Measurements from ENCODE around the gene EYA2.

Gene EYA2

GRCh38 chr20:47210470-47210869 lies 315.8 kb downstream of the EYA2 start:
- H3K4me3 ChIP-seq (ENCODE audit: low read length in 2 of 2): no peak overlapping the region
- no peak overlapping the region for H2BK120ac ChIP-seq (ENCODE audit: low read depth, low read length)
- no peak for DNase-seq (ENCODE audit: low spot score)
- no peak overlapping the region for H3K23ac ChIP-seq (ENCODE audit: low read depth, low read length, poor library complexity)
- H3K4me1 ChIP-seq (ENCODE audit: control insufficient read depth in 2 of 2, insufficient read depth in 1 of 2, low read depth in 1 of 2, low read length in 2 of 2): peaks cover 0 to 8% of the 10 kb centered on the region in 2 donors
- H2BK12ac ChIP-seq (ENCODE audit: low read length): no peak overlapping the region
- no peak overlapping the region for H2BK15ac ChIP-seq (ENCODE audit: low read length)
- no peak overlapping the region for H4K91ac ChIP-seq (ENCODE audit: low read depth, low read length, poor library complexity)
- no peak overlapping the region for H2AFZ ChIP-seq (ENCODE audit: low read length)
- no peaks in the 10 kb centered on the region for H3K79me1 ChIP-seq (ENCODE audit: low read depth, low read length)
- no peak overlapping the region for H3K4me2 ChIP-seq (ENCODE audit: insufficient read depth, low read length, poor library complexity, severe bottlenecking)
- no peak overlapping the region for H2BK5ac ChIP-seq (ENCODE audit: low read length)
- no peak overlapping the region for H3K18ac ChIP-seq (ENCODE audit: low read length)
- H4K8ac ChIP-seq (ENCODE audit: low read depth, low read length): no peak overlapping the region
- H3K27ac ChIP-seq (replicated peaks; ENCODE audit: low read length): no peak overlapping the region
- H3K14ac ChIP-seq (ENCODE audit: low read length): no peak overlapping the region
- H3K9ac ChIP-seq (ENCODE audit: low read depth, low read length, poor library complexity): no peak overlapping the region
- no CpG with 5 or more reads among the region's 13 CpGs for WGBS, 2 donors (ENCODE audit: extremely low coverage in 2 of 2, insufficient read length in 2 of 2, insufficient replicate concordance in 1 of 2)
- no peak overlapping the region for H2AK5ac ChIP-seq (ENCODE audit: low read depth, low read length)
- H3K36me3 ChIP-seq (replicated peaks in 1 of 2; ENCODE audit: control insufficient read depth in 2 of 2, insufficient read depth in 2 of 2, low read length in 2 of 2): peaks cover 45 to 84% of the 10 kb centered on the region in 2 donors
- H3K9me3 ChIP-seq (replicated peaks in 1 of 2; ENCODE audit: control insufficient read depth in 2 of 2, insufficient read depth in 1 of 2, low read depth in 1 of 2, low read length in 2 of 2): no peaks in the 10 kb centered on the region
- H3K27me3 ChIP-seq (ENCODE audit: control insufficient read depth in 3 of 3, insufficient read depth in 3 of 3, low read depth in 1 of 3, low read length in 3 of 3): no peaks in the 10 kb centered on the region
- H3K4ac ChIP-seq (ENCODE audit: low read length): no peak overlapping the region

GRCh38 chr20:47211036-47211435 lies 316.4 kb downstream of the EYA2 start:
- no peak overlapping the region for H2BK12ac ChIP-seq (ENCODE audit: low read length)
- H3K18ac ChIP-seq (ENCODE audit: low read length): no peak overlapping the region
- no peak overlapping the region for H3K4ac ChIP-seq (ENCODE audit: low read length)
- H4K8ac ChIP-seq (ENCODE audit: low read depth, low read length): no peak overlapping the region
- H3K14ac ChIP-seq (ENCODE audit: low read length): no peak overlapping the region
- WGBS, 2 donors (ENCODE audit: extremely low coverage in 2 of 2, insufficient read length in 2 of 2, insufficient replicate concordance in 1 of 2): no CpG with 5 or more reads among the region's 7 CpGs
- H3K36me3 ChIP-seq (replicated peaks in 1 of 2; ENCODE audit: control insufficient read depth in 2 of 2, insufficient read depth in 2 of 2, low read length in 2 of 2): peaks cover 49 to 90% of the 10 kb centered on the region in 2 donors
- H2AK5ac ChIP-seq (ENCODE audit: low read depth, low read length): no peak overlapping the region
- no peak overlapping the region for H2BK5ac ChIP-seq (ENCODE audit: low read length)
- no peak overlapping the region for H3K9ac ChIP-seq (ENCODE audit: low read depth, low read length, poor library complexity)
- no peak overlapping the region for H2BK15ac ChIP-seq (ENCODE audit: low read length)
- no peak for DNase-seq (ENCODE audit: low spot score)
- no peak overlapping the region for H2BK120ac ChIP-seq (ENCODE audit: low read depth, low read length)
- no peak overlapping the region for H3K23ac ChIP-seq (ENCODE audit: low read depth, low read length, poor library complexity)
- H2AFZ ChIP-seq (ENCODE audit: low read length): no peak overlapping the region
- no peaks in the 10 kb centered on the region for H3K27me3 ChIP-seq (ENCODE audit: control insufficient read depth in 3 of 3, insufficient read depth in 3 of 3, low read depth in 1 of 3, low read length in 3 of 3)
- no peaks in the 10 kb centered on the region for H3K79me1 ChIP-seq (ENCODE audit: low read depth, low read length)
- H3K4me3 ChIP-seq (ENCODE audit: low read length in 2 of 2): no peak overlapping the region
- H4K91ac ChIP-seq (ENCODE audit: low read depth, low read length, poor library complexity): no peak overlapping the region
- H3K27ac ChIP-seq (replicated peaks; ENCODE audit: low read length): no peak overlapping the region
- no peak overlapping the region for H3K4me2 ChIP-seq (ENCODE audit: insufficient read depth, low read length, poor library complexity, severe bottlenecking)
- H3K9me3 ChIP-seq (replicated peaks in 1 of 2; ENCODE audit: control insufficient read depth in 2 of 2, insufficient read depth in 1 of 2, low read depth in 1 of 2, low read length in 2 of 2): no peaks in the 10 kb centered on the region
- peaks cover 0 to 8% of the 10 kb centered on the region in 2 donors for H3K4me1 ChIP-seq (ENCODE audit: control insufficient read depth in 2 of 2, insufficient read depth in 1 of 2, low read depth in 1 of 2, low read length in 2 of 2)

DNA sequence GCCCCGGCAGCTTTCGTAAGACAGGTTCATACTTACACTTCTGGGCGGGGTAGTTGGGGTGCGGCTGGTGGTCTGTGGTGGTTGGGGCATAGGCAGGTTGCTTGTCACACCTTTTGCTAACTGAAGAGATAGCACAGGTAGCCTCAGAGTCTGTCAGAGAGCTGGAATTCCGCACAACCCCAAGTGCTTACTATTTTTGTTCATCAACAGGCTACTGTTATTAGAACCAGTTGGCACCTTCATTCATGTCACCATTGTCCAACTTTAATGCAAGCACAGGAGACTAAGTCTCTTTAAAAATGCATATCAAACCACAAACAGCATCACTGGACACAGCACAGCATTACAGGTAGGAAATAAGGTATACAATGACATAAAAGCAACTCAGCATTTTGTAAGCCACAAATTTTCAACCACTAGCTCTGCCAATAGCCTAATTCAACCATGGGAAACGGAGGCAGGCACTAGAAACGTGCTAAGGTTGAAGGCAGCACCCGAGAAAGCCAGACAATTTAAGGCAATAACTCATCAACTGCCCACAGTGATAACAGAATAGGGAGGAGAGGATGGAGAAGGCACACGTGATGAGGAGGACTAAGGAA lies 318.1 kb downstream of the EYA2 start:
- H3K36me3 ChIP-seq (replicated peaks in 1 of 2; ENCODE audit: control insufficient read depth in 2 of 2, insufficient read depth in 2 of 2, low read length in 2 of 2): peaks cover 57 to 98% of the 10 kb centered on the region in 2 donors
- no peaks in the 10 kb centered on the region for H3K79me1 ChIP-seq (ENCODE audit: low read depth, low read length)
- no CpG with 5 or more reads among the region's 9 CpGs for WGBS, 2 donors (ENCODE audit: extremely low coverage in 2 of 2, insufficient read length in 2 of 2, insufficient replicate concordance in 1 of 2)

GRCh38 chr20:47213966-47214365 lies 319.3 kb downstream of the EYA2 start:
- Histone ChIP-seq H2BK15ac (ENCODE audit: low read length) (no peak overlapping the region), H3K23ac (ENCODE audit: low read depth, low read length, poor library complexity) (no peak overlapping the region), H2BK5ac (ENCODE audit: low read length) (no peak overlapping the region), H3K27me3 (ENCODE audit: control insufficient read depth in 3 of 3, insufficient read depth in 3 of 3, low read depth in 1 of 3, low read length in 3 of 3) (no peaks in the 10 kb centered on the region), H3K36me3 (replicated peaks in 1 of 2; ENCODE audit: control insufficient read depth in 2 of 2, insufficient read depth in 2 of 2, low read length in 2 of 2) (peaks cover 62 to 99% of the 10 kb centered on the region in 2 donors), H3K79me1 (ENCODE audit: low read depth, low read length) (no peaks in the 10 kb centered on the region), H3K4me1 (ENCODE audit: control insufficient read depth in 2 of 2, insufficient read depth in 1 of 2, low read depth in 1 of 2, low read length in 2 of 2) (no peaks in the 10 kb centered on the region), H4K91ac (ENCODE audit: low read depth, low read length, poor library complexity) (no peak overlapping the region), H2AK5ac (ENCODE audit: low read depth, low read length) (no peak overlapping the region), H3K4me2 (ENCODE audit: insufficient read depth, low read length, poor library complexity, severe bottlenecking) (no peak overlapping the region), H3K18ac (ENCODE audit: low read length) (no peak overlapping the region), H2BK120ac (ENCODE audit: low read depth, low read length) (no peak overlapping the region), H4K8ac (ENCODE audit: low read depth, low read length) (no peak overlapping the region), H3K4me3 (ENCODE audit: low read length in 2 of 2) (no peak overlapping the region), H2BK12ac (ENCODE audit: low read length) (no peak overlapping the region), H3K9me3 (replicated peaks in 1 of 2; ENCODE audit: control insufficient read depth in 2 of 2, insufficient read depth in 1 of 2, low read depth in 1 of 2, low read length in 2 of 2) (no peaks in the 10 kb centered on the region), H2AFZ (ENCODE audit: low read length) (no peak overlapping the region), H3K14ac (ENCODE audit: low read length) (no peak overlapping the region), H3K9ac (ENCODE audit: low read depth, low read length, poor library complexity) (no peak overlapping the region), H3K4ac (ENCODE audit: low read length) (no peak overlapping the region), H3K27ac (replicated peaks; ENCODE audit: low read length) (no peak overlapping the region)
- WGBS, 2 donors (ENCODE audit: extremely low coverage in 2 of 2, insufficient read length in 2 of 2, insufficient replicate concordance in 1 of 2): no CpG with 5 or more reads among the region's 9 CpGs
- no peak for DNase-seq (ENCODE audit: low spot score)

More for the DNA sequence above, 318.1 kb downstream of the EYA2 start:
- no peak for DNase-seq (ENCODE audit: low spot score)
- Histone ChIP-seq H2AK5ac (ENCODE audit: low read depth, low read length) (no peak overlapping the region), H2BK5ac (ENCODE audit: low read length) (no peak overlapping the region), H3K9me3 (replicated peaks in 1 of 2; ENCODE audit: control insufficient read depth in 2 of 2, insufficient read depth in 1 of 2, low read depth in 1 of 2, low read length in 2 of 2) (no peaks in the 10 kb centered on the region), H3K4ac (ENCODE audit: low read length) (no peak overlapping the region), H2BK12ac (ENCODE audit: low read length) (no peak overlapping the region), H3K14ac (ENCODE audit: low read length) (no peak overlapping the region), H3K4me1 (ENCODE audit: control insufficient read depth in 2 of 2, insufficient read depth in 1 of 2, low read depth in 1 of 2, low read length in 2 of 2) (no peaks in the 10 kb centered on the region), H3K4me3 (ENCODE audit: low read length in 2 of 2) (no peak overlapping the region), H3K4me2 (ENCODE audit: insufficient read depth, low read length, poor library complexity, severe bottlenecking) (no peak overlapping the region), H2BK15ac (ENCODE audit: low read length) (no peak overlapping the region), H3K18ac (ENCODE audit: low read length) (no peak overlapping the region), H3K23ac (ENCODE audit: low read depth, low read length, poor library complexity) (no peak overlapping the region), H2AFZ (ENCODE audit: low read length) (no peak overlapping the region), H3K27ac (replicated peaks; ENCODE audit: low read length) (no peak overlapping the region), H4K8ac (ENCODE audit: low read depth, low read length) (no peak overlapping the region), H3K27me3 (ENCODE audit: control insufficient read depth in 3 of 3, insufficient read depth in 3 of 3, low read depth in 1 of 3, low read length in 3 of 3) (no peaks in the 10 kb centered on the region), H2BK120ac (ENCODE audit: low read depth, low read length) (no peak overlapping the region), H3K9ac (ENCODE audit: low read depth, low read length, poor library complexity) (no peak overlapping the region), H4K91ac (ENCODE audit: low read depth, low read length, poor library complexity) (no peak overlapping the region)

All from neuronal stem cell (in vitro differentiated cells).